ENCODE data around the gene ETNK2.

DNA sequence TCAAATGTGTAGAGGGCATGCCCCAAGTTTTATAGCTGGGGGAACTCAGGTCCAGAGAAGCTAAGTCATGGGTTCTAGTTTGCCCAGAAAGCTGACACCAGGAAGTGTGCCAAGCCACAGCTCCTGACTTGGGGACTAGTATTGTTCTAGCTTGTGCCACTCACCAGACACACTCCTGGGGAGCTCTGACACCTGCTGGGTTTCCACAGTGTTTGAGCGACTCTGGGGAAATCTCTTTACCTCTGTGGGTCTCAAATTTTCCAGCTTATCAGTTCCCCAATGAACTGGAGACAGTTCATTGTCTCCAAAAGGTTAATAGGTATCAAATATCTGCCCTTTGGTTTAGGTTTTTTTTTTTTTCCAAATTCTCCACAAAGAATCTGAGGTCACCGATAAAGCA, 40.2 kb upstream of the ETNK2 start:
- no peak for TF ChIP-seq POLR2A (IDR thresholded peaks at IDR 0.05)
- TF ChIP-seq, protein P1, sequence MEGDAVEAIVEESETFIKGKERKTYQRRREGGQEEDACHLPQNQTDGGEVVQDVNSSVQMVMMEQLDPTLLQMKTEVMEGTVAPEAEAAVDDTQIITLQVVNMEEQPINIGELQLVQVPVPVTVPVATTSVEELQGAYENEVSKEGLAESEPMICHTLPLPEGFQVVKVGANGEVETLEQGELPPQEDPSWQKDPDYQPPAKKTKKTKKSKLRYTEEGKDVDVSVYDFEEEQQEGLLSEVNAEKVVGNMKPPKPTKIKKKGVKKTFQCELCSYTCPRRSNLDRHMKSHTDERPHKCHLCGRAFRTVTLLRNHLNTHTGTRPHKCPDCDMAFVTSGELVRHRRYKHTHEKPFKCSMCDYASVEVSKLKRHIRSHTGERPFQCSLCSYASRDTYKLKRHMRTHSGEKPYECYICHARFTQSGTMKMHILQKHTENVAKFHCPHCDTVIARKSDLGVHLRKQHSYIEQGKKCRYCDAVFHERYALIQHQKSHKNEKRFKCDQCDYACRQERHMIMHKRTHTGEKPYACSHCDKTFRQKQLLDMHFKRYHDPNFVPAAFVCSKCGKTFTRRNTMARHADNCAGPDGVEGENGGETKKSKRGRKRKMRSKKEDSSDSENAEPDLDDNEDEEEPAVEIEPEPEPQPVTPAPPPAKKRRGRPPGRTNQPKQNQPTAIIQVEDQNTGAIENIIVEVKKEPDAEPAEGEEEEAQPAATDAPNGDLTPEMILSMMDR (IDR thresholded peaks at IDR 0.05): no peak

Measured in testis (tissue), 2 donors.